ENCODE data around the gene KRT10.
"Not testable (repeated sequence)": the region's sequence is repeated elsewhere in the genome, so short reads cannot be mapped to it uniquely, and the experiment has no call there.

DNA sequence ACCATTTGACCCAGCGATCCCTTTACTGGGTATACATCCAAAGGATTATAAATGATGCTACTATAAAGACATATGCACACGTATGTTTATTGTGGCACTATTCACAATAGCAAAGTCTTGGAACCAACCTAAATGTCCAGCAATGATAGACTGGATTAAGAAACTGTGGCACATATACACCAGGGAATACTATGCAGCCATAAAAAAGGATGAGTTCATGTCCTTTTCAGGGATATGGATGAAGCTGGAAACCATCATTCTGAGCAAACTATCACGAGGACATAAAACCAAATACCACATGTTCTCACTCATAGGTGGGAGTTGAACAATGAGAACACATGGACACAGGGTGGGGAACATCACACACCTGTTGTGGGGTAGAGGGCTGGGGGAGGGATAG lies 7.8 kb downstream of the KRT10 start:
- TF ChIP-seq CTCF, POLR2A (IDR thresholded peaks at IDR 0.05): not testable (repeated sequence)
